ENCODE results near the gene U2SURP. TPM values are rescaled to one million over a fixed set of nuclear protein-coding genes. Genes with fewer than 3 reads are reported as not detected.

Gene U2SURP
- total RNA-seq, 1 donor: 85.0 TPM

DNA sequence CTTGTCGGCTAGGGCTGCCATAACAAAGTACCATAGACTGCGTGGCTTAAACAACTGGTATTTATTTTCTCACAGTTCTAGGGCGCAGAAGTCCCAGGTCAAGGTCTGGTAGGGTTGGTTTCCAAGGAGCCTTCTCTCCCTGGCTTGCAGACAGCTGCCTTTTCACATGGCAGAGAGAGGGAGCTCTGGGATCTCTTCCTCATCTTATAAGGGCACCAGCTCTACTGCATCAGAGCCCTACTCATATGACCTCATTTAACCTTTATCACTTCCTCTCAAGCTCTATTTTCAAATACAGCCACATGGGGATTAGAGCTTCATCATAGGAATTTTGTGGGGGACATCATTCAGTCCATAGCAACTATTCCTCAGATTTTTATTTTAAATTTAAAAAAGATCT is 20.3 kb upstream of the U2SURP start:
- Histone ChIP-seq H3K36me3 (ENCODE audit: insufficient read depth, low read length) (no peaks in the 10 kb centered on the region), H2AFZ (ENCODE audit: low read length) (no peak overlapping the region), H3K4me3 (ENCODE audit: insufficient read depth, low read length) (no peak overlapping the region), H3K27ac (ENCODE audit: low read depth, low read length) (no peak overlapping the region), H3K9me3 (ENCODE audit: low read depth, low read length) (no peaks in the 10 kb centered on the region), H4K20me1 (ENCODE audit: insufficient read depth, low read length) (no peaks in the 10 kb centered on the region), H3K4me1 (ENCODE audit: insufficient read depth, low read length) (peaks cover 13% of the 10 kb centered on the region), H3K79me2 (ENCODE audit: insufficient read depth, low read length) (no peaks in the 10 kb centered on the region), H3K27me3 (ENCODE audit: insufficient read depth, low read length) (no peaks in the 10 kb centered on the region), H3K4me2 (ENCODE audit: insufficient read depth, low read length) (no peak overlapping the region)
- DNase-seq (ENCODE audit: insufficient read length, low spot score, missing footprints): no peak
- TF ChIP-seq, protein P1, sequence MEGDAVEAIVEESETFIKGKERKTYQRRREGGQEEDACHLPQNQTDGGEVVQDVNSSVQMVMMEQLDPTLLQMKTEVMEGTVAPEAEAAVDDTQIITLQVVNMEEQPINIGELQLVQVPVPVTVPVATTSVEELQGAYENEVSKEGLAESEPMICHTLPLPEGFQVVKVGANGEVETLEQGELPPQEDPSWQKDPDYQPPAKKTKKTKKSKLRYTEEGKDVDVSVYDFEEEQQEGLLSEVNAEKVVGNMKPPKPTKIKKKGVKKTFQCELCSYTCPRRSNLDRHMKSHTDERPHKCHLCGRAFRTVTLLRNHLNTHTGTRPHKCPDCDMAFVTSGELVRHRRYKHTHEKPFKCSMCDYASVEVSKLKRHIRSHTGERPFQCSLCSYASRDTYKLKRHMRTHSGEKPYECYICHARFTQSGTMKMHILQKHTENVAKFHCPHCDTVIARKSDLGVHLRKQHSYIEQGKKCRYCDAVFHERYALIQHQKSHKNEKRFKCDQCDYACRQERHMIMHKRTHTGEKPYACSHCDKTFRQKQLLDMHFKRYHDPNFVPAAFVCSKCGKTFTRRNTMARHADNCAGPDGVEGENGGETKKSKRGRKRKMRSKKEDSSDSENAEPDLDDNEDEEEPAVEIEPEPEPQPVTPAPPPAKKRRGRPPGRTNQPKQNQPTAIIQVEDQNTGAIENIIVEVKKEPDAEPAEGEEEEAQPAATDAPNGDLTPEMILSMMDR (IDR thresholded peaks at IDR 0.05; ENCODE audit: extremely low read depth, low read depth, low read length): no peak

DNA sequence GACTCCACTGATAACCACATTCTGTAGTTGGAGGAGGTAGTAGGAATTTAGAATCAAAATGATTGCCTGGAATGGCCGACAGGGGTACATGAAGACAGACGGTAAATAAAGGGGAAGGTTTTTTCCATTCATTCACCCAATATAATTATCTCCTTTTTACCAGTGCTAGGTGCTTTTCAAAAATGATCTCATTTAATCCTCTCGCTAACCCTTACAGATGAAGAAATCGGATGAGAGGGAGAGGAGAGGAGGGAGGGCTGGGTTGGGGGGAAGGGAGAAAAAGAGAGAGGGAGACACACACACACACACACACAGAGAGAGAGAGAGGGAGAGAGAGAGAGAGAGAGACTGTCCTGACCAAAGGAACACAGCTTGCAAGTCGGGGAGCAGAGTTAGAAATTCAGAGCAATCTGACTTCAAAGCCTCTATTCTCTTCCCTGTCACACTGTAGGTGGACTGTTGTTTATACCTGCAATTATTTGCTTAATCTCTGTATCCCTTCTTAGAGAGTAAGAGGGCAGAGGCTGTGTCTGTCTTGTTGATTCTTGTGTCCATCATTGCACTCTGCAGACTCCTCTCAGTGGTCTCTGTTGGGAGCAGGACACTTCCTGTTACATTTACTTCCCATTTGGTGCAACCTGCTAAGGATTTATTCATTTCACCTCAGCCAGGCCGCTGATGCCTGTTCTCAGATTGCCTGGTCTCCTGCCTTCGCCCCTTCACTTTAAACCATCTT is 19.2 kb upstream of the U2SURP start:
- H2AFZ ChIP-seq (ENCODE audit: low read length): no peak overlapping the region
- TF ChIP-seq, protein P1 (IDR thresholded peaks at IDR 0.05; ENCODE audit: extremely low read depth, low read depth, low read length): no peak
- H3K79me2 ChIP-seq (ENCODE audit: insufficient read depth, low read length): no peaks in the 10 kb centered on the region
- no peak for DNase-seq (ENCODE audit: insufficient read length, low spot score, missing footprints)
- H3K27ac ChIP-seq (ENCODE audit: low read depth, low read length): no peak overlapping the region
- H3K27me3 ChIP-seq (ENCODE audit: insufficient read depth, low read length): no peaks in the 10 kb centered on the region
- H3K4me2 ChIP-seq (ENCODE audit: insufficient read depth, low read length): no peak overlapping the region
- no peaks in the 10 kb centered on the region for H3K9me3 ChIP-seq (ENCODE audit: low read depth, low read length)
- H3K4me1 ChIP-seq (ENCODE audit: insufficient read depth, low read length): peaks cover 4% of the 10 kb centered on the region
- H3K36me3 ChIP-seq (ENCODE audit: insufficient read depth, low read length): no peaks in the 10 kb centered on the region
- no peaks in the 10 kb centered on the region for H4K20me1 ChIP-seq (ENCODE audit: insufficient read depth, low read length)
- no peak overlapping the region for H3K4me3 ChIP-seq (ENCODE audit: insufficient read depth, low read length)

DNA sequence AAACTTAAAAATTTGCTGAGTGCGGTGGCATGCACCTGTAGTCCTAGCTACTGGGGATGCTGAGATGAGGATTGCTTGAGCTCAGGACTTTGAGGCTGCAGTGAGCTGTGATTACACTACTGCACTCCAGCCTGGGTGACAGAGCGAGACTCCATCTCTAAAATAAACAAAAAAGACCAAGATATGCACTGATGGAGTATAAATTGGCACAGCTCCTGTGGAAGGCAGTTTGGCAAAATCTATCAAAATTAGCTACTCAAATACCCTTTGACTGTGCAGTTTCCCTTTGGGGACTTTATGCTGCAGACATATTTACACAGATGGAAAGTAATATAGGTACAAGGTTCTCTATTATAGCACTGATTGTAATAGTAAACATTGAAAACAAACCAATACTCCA is 18.1 kb upstream of the U2SURP start:
- Histone ChIP-seq H3K27me3 (ENCODE audit: insufficient read depth, low read length) (no peaks in the 10 kb centered on the region), H3K4me3 (ENCODE audit: insufficient read depth, low read length) (no peak overlapping the region), H3K4me1 (ENCODE audit: insufficient read depth, low read length) (no peaks in the 10 kb centered on the region), H3K36me3 (ENCODE audit: insufficient read depth, low read length) (no peaks in the 10 kb centered on the region), H4K20me1 (ENCODE audit: insufficient read depth, low read length) (no peaks in the 10 kb centered on the region), H3K27ac (ENCODE audit: low read depth, low read length) (no peak overlapping the region), H3K79me2 (ENCODE audit: insufficient read depth, low read length) (no peaks in the 10 kb centered on the region), H3K4me2 (ENCODE audit: insufficient read depth, low read length) (no peak overlapping the region), H2AFZ (ENCODE audit: low read length) (no peak overlapping the region), H3K9me3 (ENCODE audit: low read depth, low read length) (no peaks in the 10 kb centered on the region)
- DNase-seq (ENCODE audit: insufficient read length, low spot score, missing footprints): no peak
- TF ChIP-seq, protein P1 (IDR thresholded peaks at IDR 0.05; ENCODE audit: extremely low read depth, low read depth, low read length): no peak

DNA sequence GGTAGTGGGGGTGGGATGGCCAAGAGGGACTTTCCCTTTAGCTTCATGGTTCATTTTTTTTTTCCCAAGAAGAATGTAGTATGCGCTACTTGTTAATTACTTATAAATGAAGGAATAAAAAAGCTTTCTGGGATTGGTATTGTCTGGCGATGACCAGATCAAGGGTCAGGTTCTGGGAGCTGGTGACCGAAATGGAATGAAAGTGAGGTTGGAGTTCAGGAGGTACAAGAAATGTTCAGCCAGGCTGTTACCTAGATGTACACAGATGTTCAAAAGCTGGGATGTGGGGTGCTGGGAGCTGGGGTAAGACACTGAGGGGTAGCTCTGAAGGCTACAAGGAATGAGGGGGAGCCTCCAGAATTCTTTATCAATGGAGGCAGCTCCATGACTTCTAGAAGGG is 17.1 kb upstream of the U2SURP start:
- no peaks in the 10 kb centered on the region for H3K9me3 ChIP-seq (ENCODE audit: low read depth, low read length)
- H2AFZ ChIP-seq (ENCODE audit: low read length): no peak overlapping the region
- no peak overlapping the region for H3K4me2 ChIP-seq (ENCODE audit: insufficient read depth, low read length)
- H4K20me1 ChIP-seq (ENCODE audit: insufficient read depth, low read length): no peaks in the 10 kb centered on the region
- H3K36me3 ChIP-seq (ENCODE audit: insufficient read depth, low read length): no peaks in the 10 kb centered on the region
- no peak for DNase-seq (ENCODE audit: insufficient read length, low spot score, missing footprints)
- TF ChIP-seq, protein P1 (IDR thresholded peaks at IDR 0.05; ENCODE audit: extremely low read depth, low read depth, low read length): no peak
- H3K27ac ChIP-seq (ENCODE audit: low read depth, low read length): no peak overlapping the region
- no peaks in the 10 kb centered on the region for H3K27me3 ChIP-seq (ENCODE audit: insufficient read depth, low read length)
- H3K79me2 ChIP-seq (ENCODE audit: insufficient read depth, low read length): no peaks in the 10 kb centered on the region
- H3K4me1 ChIP-seq (ENCODE audit: insufficient read depth, low read length): no peaks in the 10 kb centered on the region
- no peak overlapping the region for H3K4me3 ChIP-seq (ENCODE audit: insufficient read depth, low read length)
